NCI-H446 treated with DMSO at 0.1 percent for 48 hours (cell line): ENCODE data around the gene SLC6A18.

Source experiments
- DNase-seq: peaks from one replicate; lab custom pipeline; 2025; lab: John Stamatoyannopoulos, UW

Gene SLC6A18

DNA sequence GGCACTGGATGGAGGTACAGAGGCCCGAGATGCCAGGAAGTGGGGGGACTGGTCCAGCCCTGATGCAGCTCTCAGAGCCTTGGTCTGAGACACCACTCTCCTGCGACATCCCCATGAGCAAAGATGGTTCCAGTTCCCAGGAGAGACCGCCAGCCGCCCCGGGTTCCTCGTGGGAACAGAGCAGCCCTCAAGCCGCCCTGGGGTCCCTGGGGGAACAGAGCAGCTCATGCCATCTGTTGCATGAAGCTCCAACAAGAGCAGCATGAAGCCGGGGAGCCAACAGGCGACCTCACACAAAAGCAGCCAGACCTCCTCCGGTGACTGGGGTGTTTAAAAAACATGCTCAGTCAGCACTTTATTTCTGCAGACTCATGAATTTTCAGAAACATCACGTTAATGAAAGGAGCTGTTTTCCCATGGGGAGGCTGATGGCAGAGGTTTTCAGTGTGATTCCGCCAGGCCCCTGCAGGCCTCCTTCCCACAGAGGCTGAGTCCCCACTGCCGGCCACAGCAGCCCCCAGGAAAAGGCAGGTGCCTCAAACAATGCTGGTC, 6.2 kb downstream of the SLC6A18 start:
- DNase-seq, result no peak

GRCh38 chr5:1232780-1233179, 7.6 kb downstream of the SLC6A18 start:
- DNase-seq, result no peak

- no peak for DNase-seq
Observed at GRCh38 chr5:1235379-1235778, 10.2 kb downstream of the SLC6A18 start.

DNA sequence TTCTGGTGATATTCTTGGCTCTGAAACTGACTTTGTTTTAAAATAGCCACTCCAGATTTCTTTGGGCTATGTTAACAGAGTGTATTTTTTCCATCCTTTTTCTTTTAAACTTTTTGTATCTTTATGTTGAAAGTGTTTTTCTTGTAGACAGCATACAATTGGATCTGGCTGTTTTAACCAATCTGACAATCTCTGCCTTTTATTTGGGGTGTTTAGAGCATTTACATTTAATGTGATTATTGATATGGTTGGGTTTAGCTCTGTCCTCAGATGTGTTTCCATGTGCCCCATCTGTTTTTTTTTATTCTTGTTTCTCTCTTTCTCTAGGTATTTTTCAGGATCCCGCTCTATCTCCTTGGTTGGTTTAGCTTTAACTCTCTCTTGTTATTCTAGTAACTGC, 10.7 kb downstream of the SLC6A18 start:
- DNase-seq, result no peak

DNA sequence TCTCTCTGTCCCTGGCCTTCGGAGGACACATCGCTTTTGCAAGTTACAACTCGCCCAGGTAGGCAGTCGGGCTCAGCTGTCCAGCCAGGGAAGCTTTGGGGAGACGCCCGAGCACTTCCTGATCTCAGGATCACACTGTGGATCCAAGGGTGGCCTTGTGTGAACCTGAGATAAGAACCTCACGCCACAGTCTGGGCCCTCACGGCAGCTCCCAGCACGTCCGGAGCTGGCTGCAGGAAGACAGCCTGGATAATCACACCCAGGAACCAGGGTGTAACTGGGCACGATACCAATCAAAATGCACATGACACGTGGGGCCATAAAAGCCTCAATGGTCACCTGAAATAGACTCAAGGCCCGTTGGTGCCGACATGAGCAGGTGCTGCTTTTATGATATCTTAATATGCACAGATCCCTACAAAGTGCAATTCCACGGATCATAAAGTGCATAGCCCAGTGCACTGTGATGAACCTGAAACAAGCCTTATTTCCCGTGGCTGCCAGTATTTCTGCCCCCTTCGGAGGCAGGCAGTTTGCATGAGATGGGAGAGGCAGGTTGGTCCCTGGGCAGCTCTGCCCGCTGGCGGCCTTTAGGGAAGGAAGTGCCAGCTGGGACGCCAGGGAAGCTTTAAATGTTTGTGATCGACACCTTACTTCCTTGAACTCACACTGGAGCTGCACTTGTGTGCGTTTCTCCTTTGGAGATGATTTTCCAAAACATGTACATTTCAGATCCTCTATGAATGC, 14.5 kb downstream of the SLC6A18 start:
- DNase-seq, result no peak

- DNase-seq, result no peak
Observed at GRCh38 chr5:1240496-1241260, 15.5 kb downstream of the SLC6A18 start.

- DNase-seq, result no peak
Observed at GRCh38 chr5:1241509-1242080, 16.4 kb downstream of the SLC6A18 start.

DNA sequence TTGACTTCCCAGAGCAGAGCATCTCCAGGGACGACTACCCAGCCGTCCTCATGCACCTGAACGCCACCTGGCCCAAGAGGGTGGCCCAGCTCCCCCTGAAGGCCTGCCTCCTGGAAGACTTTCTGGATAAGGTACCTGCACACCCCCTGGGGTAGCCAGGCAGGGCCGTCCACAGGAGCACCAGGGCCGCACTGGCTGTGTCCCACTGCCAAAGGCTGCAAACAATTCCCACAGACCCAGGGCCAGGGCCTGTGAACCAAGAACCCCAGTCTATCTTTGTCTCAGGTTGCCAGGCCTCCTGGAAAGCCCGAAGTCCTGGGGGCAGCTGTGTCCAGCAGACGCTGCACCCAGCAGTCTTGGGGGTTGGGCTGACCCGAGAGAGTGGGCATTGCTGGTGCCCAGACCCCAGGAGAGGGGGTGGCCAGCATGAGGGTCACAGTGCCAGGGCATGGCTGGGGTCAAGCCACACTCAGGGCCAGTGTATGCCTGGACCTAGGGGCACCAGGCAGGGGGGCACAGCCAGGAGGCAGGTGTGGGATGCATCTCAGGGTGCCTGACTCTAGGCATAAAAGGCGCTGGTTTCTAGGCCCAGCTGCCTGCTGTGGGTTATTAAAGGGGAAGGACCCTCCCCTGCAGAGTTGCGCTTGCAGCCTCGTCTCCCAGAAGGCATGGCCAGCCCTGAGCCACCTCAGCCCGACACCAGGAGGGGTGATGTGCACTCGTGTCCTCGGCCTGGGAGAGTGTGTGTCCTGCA, 17.7 kb downstream of the SLC6A18 start:
- no peak for DNase-seq

DNA sequence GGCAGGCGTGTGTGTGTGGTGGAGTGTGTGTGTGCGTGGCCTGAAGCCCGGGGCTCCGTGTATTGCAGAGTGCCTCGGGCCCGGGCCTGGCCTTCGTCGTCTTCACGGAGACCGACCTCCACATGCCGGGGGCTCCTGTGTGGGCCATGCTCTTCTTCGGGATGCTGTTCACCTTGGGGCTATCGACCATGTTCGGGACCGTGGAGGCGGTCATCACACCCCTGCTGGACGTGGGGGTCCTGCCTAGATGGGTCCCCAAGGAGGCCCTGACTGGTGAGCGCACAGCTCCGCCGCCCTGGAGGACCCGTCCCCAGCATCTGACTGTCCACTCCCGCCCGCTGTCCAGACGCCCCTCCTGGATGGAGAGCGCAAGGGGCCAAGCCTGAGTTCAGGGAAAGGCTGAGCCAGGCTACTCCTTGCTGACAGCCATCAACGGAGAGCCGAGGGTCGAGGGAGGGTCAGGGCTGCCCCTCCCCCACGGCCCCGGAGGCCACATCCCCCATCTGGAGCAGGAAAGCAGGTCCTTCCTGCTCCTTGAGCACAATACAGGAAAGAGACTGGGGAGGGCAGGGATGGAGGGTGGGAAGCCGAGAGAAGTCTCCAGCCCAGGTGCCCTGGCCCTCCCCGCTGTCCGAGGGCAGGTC, 18.4 kb downstream of the SLC6A18 start:
- no peak for DNase-seq

GRCh38 chr5:1244255-1244654, 19.1 kb downstream of the SLC6A18 start:
- no peak for DNase-seq

GRCh38 chr5:1244976-1245375, 19.8 kb downstream of the SLC6A18 start:
- DNase-seq, result no peak

GRCh38 chr5:1245905-1246576, 20.9 kb downstream of the SLC6A18 start:
- no peak for DNase-seq

DNA sequence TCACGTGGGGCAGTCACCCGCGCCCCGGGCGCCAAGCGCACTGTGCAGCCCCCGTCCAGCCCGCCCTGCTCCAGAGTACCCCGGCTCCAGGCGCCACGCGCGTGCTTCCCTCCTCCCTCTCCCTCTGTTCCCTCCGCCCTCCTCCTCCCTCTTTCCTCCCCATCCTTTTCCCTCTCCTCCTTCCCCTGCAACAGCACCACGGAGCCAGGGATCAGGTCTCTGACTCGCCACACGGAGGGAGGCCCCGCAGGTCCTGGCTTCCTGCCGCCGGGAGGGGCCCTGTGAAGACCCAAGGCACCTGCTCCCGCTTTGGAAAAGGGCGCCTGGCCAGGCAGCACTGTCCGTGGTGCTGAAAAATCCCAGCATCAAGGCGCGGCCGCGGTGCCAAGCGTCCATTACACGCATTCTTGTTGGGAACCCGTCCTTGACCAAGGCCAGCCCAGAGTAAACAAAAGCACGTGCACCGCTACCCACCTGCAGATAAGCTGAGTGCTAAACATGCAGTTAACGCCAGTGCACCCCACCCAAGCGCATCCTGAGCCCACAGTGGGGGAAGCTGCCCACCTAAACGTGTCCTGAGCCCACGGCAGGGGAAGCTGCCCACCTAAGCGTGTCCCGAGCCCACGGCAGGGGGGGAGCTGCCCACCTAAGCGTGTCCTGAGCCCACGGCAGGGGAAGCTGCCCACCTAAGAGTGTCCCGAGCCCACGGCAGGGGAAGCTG, 21.7 kb downstream of the SLC6A18 start:
- DNase-seq, result no peak

DNA sequence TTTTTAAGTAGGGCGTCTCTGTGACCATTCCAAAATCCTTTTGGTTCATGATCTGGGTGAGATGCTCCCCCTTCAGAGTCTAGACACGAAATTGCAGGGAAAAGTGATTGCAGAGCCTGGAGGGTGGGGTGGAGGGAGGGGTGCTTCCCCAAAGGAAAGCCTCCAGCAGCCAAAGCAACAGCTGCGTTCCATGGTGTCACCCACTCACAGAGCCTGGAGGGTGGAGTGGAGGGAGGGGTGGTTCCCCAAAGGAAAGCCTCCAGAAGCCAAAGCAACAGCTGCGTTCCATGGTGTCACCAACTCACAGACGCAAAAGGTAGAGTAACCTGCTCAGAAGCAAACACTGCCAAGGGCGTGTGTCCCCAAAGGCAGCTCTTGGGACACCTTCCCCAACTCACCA, 22.6 kb downstream of the SLC6A18 start:
- DNase-seq, result no peak

- DNase-seq, result no peak
Observed at GRCh38 chr5:1249366-1250280, 24.4 kb downstream of the SLC6A18 start.

- DNase-seq, result no peak
Observed at GRCh38 chr5:1251678-1252580, 26.7 kb downstream of the SLC6A18 start.

- no peak for DNase-seq
Observed at GRCh38 chr5:1252681-1253080, 27.5 kb downstream of the SLC6A18 start.

DNA sequence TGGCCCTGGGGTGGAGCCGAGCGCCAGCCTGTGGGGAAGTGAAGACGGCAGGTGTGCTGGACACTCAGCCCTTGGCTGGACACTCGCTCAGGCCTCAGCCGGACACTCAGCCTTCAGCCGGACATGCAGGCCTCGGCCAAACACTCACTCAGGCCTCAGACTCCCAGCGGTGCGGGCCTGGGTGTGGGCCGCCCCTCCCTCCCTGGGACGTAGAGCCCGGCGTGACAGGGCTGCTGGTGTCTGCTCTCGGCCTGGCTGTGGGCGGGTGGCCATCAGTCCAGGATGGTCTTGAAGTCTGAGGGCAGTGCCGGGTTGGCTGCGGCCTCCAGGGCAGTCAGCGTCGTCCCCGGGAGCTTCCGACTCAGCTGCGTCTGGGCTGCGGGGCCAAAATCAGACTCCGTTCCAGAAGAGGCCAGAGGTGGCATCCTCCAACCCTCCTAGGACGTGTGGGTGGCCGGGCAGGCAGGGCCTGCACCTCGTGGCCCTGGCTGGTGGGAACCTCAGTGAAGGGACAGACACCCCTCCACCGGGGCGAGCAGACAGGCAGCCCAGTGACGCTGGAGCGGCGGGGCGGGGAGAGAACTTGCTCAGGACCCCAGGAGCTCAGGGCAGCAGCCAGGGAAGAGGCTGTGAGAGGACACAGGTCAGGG, 28.4 kb downstream of the SLC6A18 start:
- no peak for DNase-seq
